SK-N-SH (cell line): Measurements from ENCODE around the gene SSRP1.

Experiments used
- CTCF ChIP-seq: fragments of 200-600 bp; sonication (generic); IDR thresholded peaks from 2 replicates; pipeline ENCODE4 v1.6.1; 2017; ENCODE audit warnings: antibody characterized with exemption, mild to moderate bottlenecking, moderate library complexity
- ELF1 ChIP-seq: IDR thresholded peaks from 2 replicates; pipeline ENCODE4 v1.4.0; 2012
- EZH2phosphoT487 ChIP-seq: fragments of 200-600 bp; sonication (generic); IDR thresholded peaks from 2 replicates; pipeline ENCODE4 v1.6.1; 2017; ENCODE audit warnings: low read depth, mixed run types, mild to moderate bottlenecking, antibody characterized with exemption, moderate library complexity, borderline replicate concordance
- MAX ChIP-seq: IDR thresholded peaks from 2 replicates; pipeline ENCODE4 v1.4.0; 2012; ENCODE audit warnings: low read depth
- POLR2AphosphoS5 ChIP-seq: IDR thresholded peaks from 2 replicates; pipeline ENCODE4 v1.6.1; 2012; ENCODE audit warnings: low read depth, low read length
- RAD21 ChIP-seq: IDR thresholded peaks from 2 replicates; pipeline ENCODE4 v1.6.1; 2012; ENCODE audit warnings: mild to moderate bottlenecking, low read length
- TEAD4 ChIP-seq: IDR thresholded peaks from 2 replicates; pipeline ENCODE4 v1.4.0; 2012; ENCODE audit warnings: mild to moderate bottlenecking, borderline replicate concordance; ENCODE audit not compliant: insufficient read depth
- YY1 ChIP-seq: IDR thresholded peaks from 2 replicates; pipeline ENCODE4 v1.4.0; 2012; ENCODE audit warnings: low read depth, mild to moderate bottlenecking
- TF ChIP-seq, protein P1 (sequence below): fragments of 150-350 bp; IDR thresholded peaks from 2 replicates; pipeline ENCODE4 v1.6.1; 2017; ENCODE audit warnings: antibody characterized with exemption, low read length, low read depth, borderline replicate concordance

DNA sequence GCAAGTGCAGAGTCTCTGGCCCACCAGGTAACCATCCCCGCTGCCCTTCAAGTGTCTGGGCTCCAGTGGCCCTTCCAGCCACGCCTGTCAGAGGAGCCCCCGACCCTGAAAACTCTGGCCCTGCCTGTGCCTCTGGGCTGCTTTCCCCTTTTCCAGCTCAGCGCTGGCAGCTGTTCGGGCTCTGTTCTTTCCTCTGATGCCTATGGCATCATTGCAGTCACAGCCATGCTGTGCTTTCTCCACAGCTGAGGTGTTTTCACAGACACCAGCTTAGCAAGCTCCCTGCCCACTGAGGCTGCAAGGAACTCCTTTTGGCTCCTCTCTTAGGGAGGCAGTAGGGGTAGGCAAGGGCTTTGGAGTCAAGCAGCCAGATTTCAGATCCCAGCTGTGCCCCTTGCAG, 23.7 kb upstream of the SSRP1 start:
- TF ChIP-seq CTCF (no peak), YY1 (no peak), ELF1 (no peak), POLR2AphosphoS5 (no peak), RAD21 (no peak), TEAD4 (no peak), EZH2phosphoT487 (no peak), MAX (no peak)
- TF ChIP-seq, protein P1, sequence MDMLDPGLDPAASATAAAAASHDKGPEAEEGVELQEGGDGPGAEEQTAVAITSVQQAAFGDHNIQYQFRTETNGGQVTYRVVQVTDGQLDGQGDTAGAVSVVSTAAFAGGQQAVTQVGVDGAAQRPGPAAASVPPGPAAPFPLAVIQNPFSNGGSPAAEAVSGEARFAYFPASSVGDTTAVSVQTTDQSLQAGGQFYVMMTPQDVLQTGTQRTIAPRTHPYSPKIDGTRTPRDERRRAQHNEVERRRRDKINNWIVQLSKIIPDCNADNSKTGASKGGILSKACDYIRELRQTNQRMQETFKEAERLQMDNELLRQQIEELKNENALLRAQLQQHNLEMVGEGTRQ, result no peak
